Mesodermal cell (in vitro differentiated cells): ENCODE results near the gene SCFD2.

Source experiments
- H3K27ac ChIP-seq: 2 replicates; pipeline ENCODE4 v1.7.0; 2013; ENCODE audit warnings: mild to moderate bottlenecking, low read depth, low read length, moderate library complexity; ENCODE audit not compliant: severe bottlenecking
- H3K36me3 ChIP-seq: 2 replicates; pipeline ENCODE4 v1.7.1; 2013; ENCODE audit warnings: mild to moderate bottlenecking, low read length, moderate library complexity; ENCODE audit not compliant: control insufficient read depth, insufficient read depth
- H3K4me1 ChIP-seq: one replicate; pipeline ENCODE4 v1.7.1; 2013; ENCODE audit warnings: mild to moderate bottlenecking, low read length; ENCODE audit not compliant: insufficient read depth, control insufficient read depth, poor library complexity, severe bottlenecking
- H3K4me3 ChIP-seq: 2 replicates; pipeline ENCODE4 v1.7.0; 2013; ENCODE audit warnings: low read length, control low read depth, mild to moderate bottlenecking; ENCODE audit not compliant: insufficient read depth, poor library complexity, severe bottlenecking; ENCODE audit errors: extremely low read depth
- H3K9me3 ChIP-seq: 2 replicates; pipeline ENCODE4 v1.7.1; 2013; ENCODE audit warnings: mild to moderate bottlenecking, low read length, moderate library complexity; ENCODE audit not compliant: control insufficient read depth
- WGBS, 2 experiments: methylation state at CpG; one replicate each; pipeline ENCODE4 v1.1.5; 2013; ENCODE audit warnings: missing lambda C conversion rate in 2 of 2; ENCODE audit not compliant: insufficient coverage in 2 of 2; 5-methylcytosine and 5-hydroxymethylcytosine counted together

Gene SCFD2

DNA sequence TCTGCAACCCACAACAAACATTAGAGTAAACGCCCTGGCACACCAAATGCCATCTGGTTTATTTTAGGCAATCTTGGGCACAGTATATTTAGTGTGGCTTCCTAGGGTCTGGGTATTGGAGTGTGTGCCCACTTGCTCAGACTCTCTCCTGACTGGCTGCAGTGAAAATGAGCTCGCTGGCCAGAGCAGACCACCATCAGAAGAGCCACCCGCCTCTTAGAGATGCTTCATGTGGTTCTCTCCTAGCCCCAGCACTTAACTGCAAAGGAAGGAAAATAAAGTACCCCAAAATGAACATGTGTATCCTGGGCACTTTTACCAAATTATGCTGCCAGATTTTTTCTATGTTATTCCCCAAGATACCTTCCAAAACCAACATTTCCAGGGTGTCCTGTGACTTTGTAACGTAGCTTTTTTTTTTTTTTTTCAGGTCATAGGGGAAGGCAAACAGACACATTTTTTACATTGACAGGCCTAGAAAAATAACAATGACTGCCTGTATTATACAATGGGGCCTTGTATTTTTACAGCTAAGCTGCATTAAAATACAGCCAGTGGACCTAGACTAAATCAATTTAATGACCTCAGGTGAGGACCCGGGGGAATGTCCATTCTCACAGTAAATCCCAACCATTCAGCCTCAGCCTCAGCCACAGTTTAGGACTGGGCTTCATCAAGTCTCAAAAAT lies 310.0 kb downstream of the SCFD2 start:
- Histone ChIP-seq H3K36me3 (no peaks in the 10 kb centered on the region), H3K4me1 (peaks cover 4% of the 10 kb centered on the region), H3K4me3 (no peak overlapping the region), H3K9me3 (no peaks in the 10 kb centered on the region), H3K27ac (no peak overlapping the region)
- 80 to 100% methylated on average over 1 to 2 of the region's 5 CpGs for WGBS, 2 experiments

DNA sequence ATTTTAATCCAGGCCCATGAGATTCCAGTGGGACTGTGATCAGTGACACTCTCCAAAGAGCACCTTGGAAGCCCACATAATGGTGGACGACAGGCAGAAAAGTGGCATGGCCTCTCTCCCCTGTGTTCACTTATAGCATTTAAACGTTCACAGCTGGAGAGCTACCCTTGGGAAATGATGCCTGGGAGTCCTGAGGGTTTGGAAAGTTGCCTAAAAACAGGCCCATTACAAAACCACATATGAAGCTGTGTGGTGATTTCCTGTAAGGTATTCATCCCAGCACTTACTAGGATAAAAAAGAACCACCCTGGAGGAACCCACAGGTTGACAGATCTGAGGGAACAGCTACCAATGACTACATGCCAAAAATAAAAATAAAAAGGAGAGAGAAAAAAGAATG lies 310.6 kb downstream of the SCFD2 start:
- Histone ChIP-seq H3K9me3 (no peaks in the 10 kb centered on the region), H3K4me3 (no peak overlapping the region), H3K27ac (no peak overlapping the region), H3K4me1 (peaks cover 4% of the 10 kb centered on the region), H3K36me3 (no peaks in the 10 kb centered on the region)
- WGBS, 2 experiments = 80 to 89% methylated on average over 1 of the region's 2 CpGs

DNA sequence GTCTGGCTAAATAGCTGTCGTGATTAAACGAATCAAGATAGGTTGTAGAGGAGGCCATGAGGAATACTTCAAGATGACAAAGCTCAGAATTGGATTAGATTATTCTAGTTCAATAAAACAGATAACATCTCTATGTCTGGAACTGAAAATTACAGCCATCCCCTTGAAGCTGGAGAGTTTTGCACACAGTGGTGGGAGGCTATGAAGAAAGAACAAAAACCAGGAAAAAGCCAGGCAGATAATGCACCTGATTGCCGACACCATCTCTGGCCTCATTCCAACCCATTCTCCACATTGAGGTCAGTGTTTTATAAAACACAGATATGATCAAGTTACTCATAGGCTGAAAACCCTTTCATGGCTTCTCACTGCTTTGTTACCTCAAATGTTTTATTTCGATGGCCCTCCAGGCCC lies 315.5 kb downstream of the SCFD2 start:
- no peak overlapping the region for H3K4me3 ChIP-seq
- 87 to 90% methylated on average over 2 to 4 of the region's 4 CpGs for WGBS, 2 experiments
- no peaks in the 10 kb centered on the region for H3K36me3 ChIP-seq
- H3K4me1 ChIP-seq = no peaks in the 10 kb centered on the region
- no peak overlapping the region for H3K27ac ChIP-seq
- H3K9me3 ChIP-seq = no peaks in the 10 kb centered on the region

DNA sequence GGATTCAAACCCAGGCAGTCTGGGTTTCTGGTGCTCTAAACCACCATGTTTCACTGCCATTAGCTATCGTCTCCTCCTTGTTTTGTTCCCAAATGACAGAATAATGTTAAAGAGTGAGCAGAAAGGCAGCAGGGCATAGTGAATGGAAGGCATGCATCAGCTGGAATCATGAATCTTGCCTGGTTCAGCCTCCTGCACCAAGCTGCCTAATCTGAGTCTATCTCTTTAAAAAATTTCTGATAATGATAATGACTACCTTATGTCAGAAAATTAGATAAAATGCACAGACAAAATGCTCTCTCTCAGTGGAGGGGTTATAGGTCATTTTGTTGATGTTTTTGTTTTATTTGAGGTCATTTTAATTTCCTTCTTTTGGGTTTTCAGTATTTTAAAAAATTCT lies 316.3 kb downstream of the SCFD2 start:
- 100% methylated on average over 1 of the region's 1 CpG; no CpG with 5 or more reads in 1 of the 2 experiments for WGBS, 2 experiments
- no peaks in the 10 kb centered on the region for H3K9me3 ChIP-seq
- no peak overlapping the region for H3K27ac ChIP-seq
- no peaks in the 10 kb centered on the region for H3K4me1 ChIP-seq
- H3K4me3 ChIP-seq = no peak overlapping the region
- H3K36me3 ChIP-seq = no peaks in the 10 kb centered on the region

DNA sequence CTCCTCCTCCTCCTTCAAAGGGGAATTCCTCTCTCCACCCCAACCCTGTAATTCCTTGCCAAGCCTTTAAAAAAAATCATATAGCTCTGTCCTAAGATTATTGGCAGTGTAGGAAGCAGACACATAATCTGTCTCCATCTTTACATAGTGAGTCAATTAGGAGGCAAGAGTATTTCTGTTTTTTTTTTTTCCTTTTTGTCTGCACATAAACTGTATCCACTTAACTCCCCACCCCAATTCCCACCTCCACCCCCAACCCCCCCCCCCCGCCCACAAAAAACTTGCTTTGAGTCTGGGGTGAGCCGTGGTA lies 321.3 kb downstream of the SCFD2 start:
- Histone ChIP-seq H3K27ac (no peak overlapping the region), H3K4me1 (no peaks in the 10 kb centered on the region), H3K4me3 (no peak overlapping the region), H3K36me3 (no peaks in the 10 kb centered on the region), H3K9me3 (no peaks in the 10 kb centered on the region)
- no CpG with 5 or more reads among the region's 2 CpGs for WGBS, 2 experiments

DNA sequence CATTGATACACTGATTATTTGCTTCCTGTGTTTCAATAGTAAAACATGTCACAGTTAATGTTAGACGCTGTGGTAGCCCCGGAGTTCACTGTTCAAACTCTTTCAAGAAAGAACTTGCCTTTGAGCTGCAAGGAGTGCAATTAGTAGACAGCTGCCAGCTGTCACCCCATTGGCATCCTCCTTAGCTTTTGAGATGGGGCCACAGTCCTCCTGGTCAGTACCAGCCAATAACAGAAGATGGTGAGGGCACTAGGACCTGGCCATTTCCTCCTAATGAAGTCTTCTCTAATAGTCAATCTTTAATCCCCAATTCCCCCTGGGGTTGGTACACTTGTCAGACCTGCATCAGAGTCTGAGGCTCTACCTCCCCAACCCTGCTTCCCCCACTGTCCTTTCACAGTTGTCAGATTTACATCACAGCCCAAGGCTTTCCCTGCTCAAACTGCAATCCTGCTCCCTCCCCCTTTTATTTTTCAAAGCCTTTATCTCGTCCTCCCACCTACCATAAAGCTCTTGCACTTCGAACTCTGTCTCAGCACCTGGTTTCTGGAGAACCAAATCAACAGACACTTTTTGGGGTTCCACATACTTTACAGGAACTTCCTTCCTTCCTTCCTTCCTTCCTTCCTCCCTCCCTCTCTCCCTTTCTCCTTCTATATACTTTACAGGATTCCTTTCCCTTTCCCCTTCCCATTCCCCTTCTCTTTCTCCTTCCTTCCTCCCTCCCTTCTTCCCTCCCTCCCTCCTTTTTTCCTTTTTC lies 321.8 kb downstream of the SCFD2 start:
- WGBS, 2 experiments = 63 to 69% methylated on average over 4 of the region's 4 CpGs
- Histone ChIP-seq H3K4me3 (no peak overlapping the region), H3K4me1 (no peaks in the 10 kb centered on the region), H3K9me3 (no peaks in the 10 kb centered on the region), H3K36me3 (no peaks in the 10 kb centered on the region), H3K27ac (no peak overlapping the region)

DNA sequence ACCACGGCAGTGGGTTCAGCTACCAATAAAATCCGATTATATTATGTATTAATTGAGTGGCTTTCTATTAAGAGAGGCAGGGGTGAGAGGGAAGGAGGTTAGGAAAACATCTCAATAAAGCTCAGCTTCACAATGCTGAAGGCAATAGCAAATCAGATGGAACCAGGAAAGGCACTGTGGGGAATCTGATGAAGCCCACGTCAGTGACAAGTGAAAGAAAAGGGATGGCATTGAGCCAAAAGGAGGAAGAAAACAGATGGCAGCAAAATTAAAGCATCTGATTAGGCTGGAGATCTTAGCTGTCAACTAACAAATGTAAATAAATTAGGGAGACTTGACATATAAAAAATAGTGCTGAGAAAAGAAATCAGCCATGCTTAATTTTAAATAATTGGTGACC lies 322.8 kb downstream of the SCFD2 start:
- Histone ChIP-seq H3K4me3 (no peak overlapping the region), H3K27ac (no peak overlapping the region), H3K4me1 (no peaks in the 10 kb centered on the region), H3K9me3 (no peaks in the 10 kb centered on the region), H3K36me3 (no peaks in the 10 kb centered on the region)
- 57 to 63% methylated on average over 1 of the region's 3 CpGs for WGBS, 2 experiments

DNA sequence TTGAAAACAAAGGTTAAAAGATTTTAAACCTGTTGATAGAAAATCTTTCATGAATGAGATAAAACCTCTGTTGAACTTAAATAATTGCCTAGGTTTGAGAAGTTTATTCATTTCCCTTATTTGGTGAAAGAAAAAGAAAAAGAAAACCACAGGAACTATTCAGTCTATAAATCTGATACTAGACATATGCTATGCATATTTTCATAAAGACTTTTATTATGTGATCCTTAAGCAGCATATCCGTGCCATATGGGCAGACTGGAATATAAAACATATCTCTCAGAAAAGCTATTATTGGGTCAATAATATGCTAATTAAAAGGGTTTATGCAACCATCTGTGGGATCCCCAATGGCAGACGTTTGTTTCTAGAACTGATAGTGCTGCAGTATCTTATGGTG lies 325.0 kb downstream of the SCFD2 start:
- no peaks in the 10 kb centered on the region for H3K9me3 ChIP-seq
- no peaks in the 10 kb centered on the region for H3K36me3 ChIP-seq
- no peak overlapping the region for H3K4me3 ChIP-seq
- H3K4me1 ChIP-seq = no peaks in the 10 kb centered on the region
- no peak overlapping the region for H3K27ac ChIP-seq
- 60 to 71% methylated on average over 1 of the region's 2 CpGs for WGBS, 2 experiments

DNA sequence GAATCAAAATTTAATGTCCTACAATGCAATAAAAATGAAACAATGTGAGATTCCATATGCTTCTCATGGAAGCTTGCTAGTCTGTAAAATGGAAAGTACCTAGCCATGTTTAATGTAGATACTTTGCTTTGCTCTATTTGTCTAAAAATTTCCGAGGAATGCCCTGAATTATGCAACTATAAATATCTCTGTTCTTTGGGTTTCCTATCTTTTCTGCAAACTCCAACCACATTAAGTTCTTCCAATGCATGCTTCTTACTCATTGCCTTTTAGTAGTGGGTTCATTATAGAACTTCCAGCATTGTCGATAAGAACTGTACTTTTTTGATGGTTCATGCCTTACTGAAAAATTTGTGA lies 325.4 kb downstream of the SCFD2 start:
- Histone ChIP-seq H3K4me1 (no peaks in the 10 kb centered on the region), H3K9me3 (no peaks in the 10 kb centered on the region), H3K4me3 (no peak overlapping the region), H3K27ac (no peak overlapping the region), H3K36me3 (no peaks in the 10 kb centered on the region)
- 100% methylated on average over 2 of the region's 2 CpGs; no CpG with 5 or more reads in 1 of the 2 experiments for WGBS, 2 experiments

DNA sequence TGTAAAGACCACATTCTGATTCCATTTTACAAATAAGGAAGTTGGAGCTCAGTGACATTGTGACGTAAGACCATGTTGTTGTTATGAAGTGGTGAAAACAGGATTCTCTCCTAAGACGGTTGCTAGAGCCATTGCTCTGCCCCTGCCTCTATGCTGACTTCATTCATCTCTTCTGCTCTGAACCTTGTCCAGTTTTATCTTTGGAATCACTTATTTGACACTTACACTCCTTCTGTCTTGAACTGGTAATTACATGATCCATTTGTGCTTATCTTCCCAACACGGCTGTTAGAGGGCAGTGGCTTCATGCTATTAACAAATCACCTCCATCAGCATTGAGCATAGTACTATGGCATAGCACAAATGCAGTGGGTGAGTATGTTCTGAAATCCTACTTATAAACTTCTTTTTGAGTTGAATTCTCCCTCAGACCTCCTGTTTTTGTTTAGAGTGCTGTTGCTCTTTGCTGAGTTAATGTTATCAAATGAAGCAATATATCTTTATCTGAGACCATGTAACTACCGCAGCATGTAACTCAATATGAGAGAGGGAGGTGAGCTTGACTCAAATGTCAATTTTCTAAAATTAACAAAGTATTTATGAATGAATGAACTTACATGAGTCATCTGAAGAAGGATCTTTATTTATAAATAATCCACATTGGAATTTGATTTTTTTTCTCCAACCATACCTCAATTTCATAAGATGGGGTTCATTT lies 326.0 kb downstream of the SCFD2 start:
- Histone ChIP-seq H3K4me1 (no peaks in the 10 kb centered on the region), H3K36me3 (no peaks in the 10 kb centered on the region), H3K4me3 (no peak overlapping the region), H3K27ac (no peak overlapping the region), H3K9me3 (no peaks in the 10 kb centered on the region)
- 100% methylated on average over 2 of the region's 4 CpGs for WGBS, 2 experiments

DNA sequence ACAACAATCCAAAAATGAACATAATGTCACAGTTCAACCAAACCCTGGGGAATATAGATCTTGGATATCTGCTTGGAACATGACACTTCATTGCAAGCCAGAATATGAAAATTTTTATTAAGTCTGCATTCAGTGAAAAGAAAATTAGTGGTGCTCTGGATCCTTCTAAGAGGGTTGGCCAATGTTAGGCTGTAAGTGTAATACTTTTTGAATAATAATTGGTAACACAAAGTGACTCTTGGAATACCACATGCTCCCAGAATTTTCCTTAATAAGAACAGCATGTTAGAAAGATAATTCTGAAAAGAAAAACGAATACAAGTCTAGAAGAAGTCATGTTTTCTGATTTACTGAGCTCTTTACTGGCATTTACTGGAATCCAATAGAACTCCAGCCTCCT lies 328.0 kb downstream of the SCFD2 start:
- Histone ChIP-seq H3K9me3 (no peaks in the 10 kb centered on the region), H3K4me3 (no peak overlapping the region), H3K4me1 (no peaks in the 10 kb centered on the region), H3K27ac (no peak overlapping the region), H3K36me3 (no peaks in the 10 kb centered on the region)
- 67% methylated on average over 1 of the region's 1 CpG; no CpG with 5 or more reads in 1 of the 2 experiments for WGBS, 2 experiments
